Left lung (tissue), 10 donors: ENCODE data around the gene ADAM12. TPM values are rescaled to one million over a fixed set of nuclear protein-coding genes. Genes with fewer than 3 reads are reported as not detected.

Experiments
- ATAC-seq: fragments of 200-7000 bp; cut with Tn5 transposase; one replicate; pipeline ENCODE4 v1.9.1; 2020; ENCODE audit warnings: moderate library complexity
- DNase-seq, 4 donors: peaks; one replicate each; pipeline ENCODE4 v3.0.0-alpha.2; 2013 to 2020
- H3K27ac ChIP-seq, 2 donors: fragments of 200-600 bp; sonication (generic) in 1 of 2; one replicate each; pipeline versions ENCODE4 v1.5.0 to v1.8.0; 2020 to 2021
- H3K27me3 ChIP-seq, 2 donors: fragments of 200-600 bp; sonication (generic) in 1 of 2; one replicate each; pipeline versions ENCODE4 v1.5.0 to v1.8.0; 2020 to 2021
- H3K36me3 ChIP-seq, 2 donors: fragments of 200-600 bp; sonication (generic) in 1 of 2; one replicate each; pipeline versions ENCODE4 v1.5.0 to v1.8.0; 2020 to 2021
- H3K4me1 ChIP-seq, 2 donors: fragments of 200-600 bp; one replicate each; pipeline ENCODE4 v1.8.0; 2021
- H3K4me3 ChIP-seq, 2 donors: fragments of 200-600 bp; sonication (generic) in 1 of 2; one replicate each; pipeline versions ENCODE4 v1.5.0 to v1.8.0; 2020 to 2021; ENCODE audit warnings: mild to moderate bottlenecking in 1 of 2
- H3K9me3 ChIP-seq, 2 donors: fragments of 200-600 bp; sonication (generic) in 1 of 2; one replicate each; pipeline versions ENCODE4 v1.5.0 to v1.8.0; 2020 to 2021
- intact Hi-C, 2 donors: fragments of 100-400 bp; cut with DNase I; formaldehyde crosslinking; loops; one replicate each; pipeline versions ENCODE4 v1.11.2 to v1.14.2; 2022
- polyA plus RNA-seq, 6 donors: library from polyadenylated mRNA; unstranded; fragments of 120-200 nt; gene quantifications; one replicate each; pipeline ENCODE4 v1.2.1, GENCODE V29; 2013; ENCODE audit not compliant: insufficient read length in 6 of 6
- total RNA-seq, 2 donors: library from RNA; stranded (reverse); fragmentation: NEBNext Ultra II Directional; extraction: Animal tissue kit (Norgen Biotek cat#: 25700); gene quantifications; one replicate each; pipeline ENCODE4 v1.2.1, GENCODE V29; 2021
- TF ChIP-seq, protein P1 (sequence below), 2 donors: fragments of 200-600 bp; sonication (generic) in 1 of 2; IDR thresholded peaks; one replicate each; pipeline versions ENCODE4 v1.5.0 to v1.8.0; 2021; ENCODE audit warnings: antibody characterized with exemption in 2 of 2
- donor health status: DM: no; HTN: yes; CAD: no.
- donor health status: DM: no; HTN: no; CAD: no.

The ADAM12 gene
- total and polyA plus RNA-seq, 8 donors, result 2.6 to 22.4 (median 10.7) TPM

DNA sequence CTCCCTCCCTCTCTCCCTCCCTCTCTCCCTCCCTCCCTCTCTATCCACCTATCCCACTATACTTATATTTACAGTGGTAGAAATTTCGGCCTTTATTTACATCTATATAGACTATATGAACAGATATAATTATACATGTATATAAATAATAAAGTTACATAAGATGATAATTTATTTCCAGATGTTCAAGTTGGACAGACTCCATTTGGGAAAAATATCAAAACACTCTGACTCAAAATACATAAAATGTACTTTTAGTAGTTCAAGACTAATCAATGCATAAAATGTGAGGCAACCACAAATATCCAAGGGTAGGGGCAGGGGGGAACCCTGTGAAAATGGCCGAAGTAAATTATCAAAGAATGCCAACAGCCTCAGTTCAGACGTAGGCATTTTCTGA is 288.9 kb downstream of the ADAM12 start:
- TF ChIP-seq, protein P1, sequence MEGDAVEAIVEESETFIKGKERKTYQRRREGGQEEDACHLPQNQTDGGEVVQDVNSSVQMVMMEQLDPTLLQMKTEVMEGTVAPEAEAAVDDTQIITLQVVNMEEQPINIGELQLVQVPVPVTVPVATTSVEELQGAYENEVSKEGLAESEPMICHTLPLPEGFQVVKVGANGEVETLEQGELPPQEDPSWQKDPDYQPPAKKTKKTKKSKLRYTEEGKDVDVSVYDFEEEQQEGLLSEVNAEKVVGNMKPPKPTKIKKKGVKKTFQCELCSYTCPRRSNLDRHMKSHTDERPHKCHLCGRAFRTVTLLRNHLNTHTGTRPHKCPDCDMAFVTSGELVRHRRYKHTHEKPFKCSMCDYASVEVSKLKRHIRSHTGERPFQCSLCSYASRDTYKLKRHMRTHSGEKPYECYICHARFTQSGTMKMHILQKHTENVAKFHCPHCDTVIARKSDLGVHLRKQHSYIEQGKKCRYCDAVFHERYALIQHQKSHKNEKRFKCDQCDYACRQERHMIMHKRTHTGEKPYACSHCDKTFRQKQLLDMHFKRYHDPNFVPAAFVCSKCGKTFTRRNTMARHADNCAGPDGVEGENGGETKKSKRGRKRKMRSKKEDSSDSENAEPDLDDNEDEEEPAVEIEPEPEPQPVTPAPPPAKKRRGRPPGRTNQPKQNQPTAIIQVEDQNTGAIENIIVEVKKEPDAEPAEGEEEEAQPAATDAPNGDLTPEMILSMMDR (IDR thresholded peaks at IDR 0.05), result no peak
- DNase-seq (no peak), ATAC-seq (no peak)
- peaks cover 0 to 4% of the 10 kb centered on the region in 2 donors for H3K4me1 ChIP-seq
- intact Hi-C loops, result no loop called here
- H3K9me3 ChIP-seq, result no peaks in the 10 kb centered on the region
- H3K27me3 ChIP-seq, result no peaks in the 10 kb centered on the region
- H3K36me3 ChIP-seq, result no peaks in the 10 kb centered on the region
- H3K4me3 ChIP-seq, result no peak overlapping the region
- H3K27ac ChIP-seq, result no peak overlapping the region

DNA sequence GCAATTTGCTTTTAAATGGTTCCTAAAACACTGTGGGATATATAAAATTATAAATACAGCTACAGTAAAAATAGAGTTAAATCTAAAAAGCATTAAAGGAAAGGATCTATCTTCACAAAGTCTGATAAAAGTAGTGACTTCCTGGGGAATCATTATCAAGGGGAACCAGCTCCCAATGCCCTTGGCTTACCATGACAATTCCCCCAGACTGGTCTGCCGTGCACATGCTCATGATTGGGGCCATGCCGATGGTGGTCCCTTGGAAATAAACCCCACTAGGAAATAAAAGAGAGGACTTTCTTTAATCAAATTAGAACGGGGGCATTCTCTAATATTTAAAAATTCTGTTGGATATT is 290.1 kb downstream of the ADAM12 start:
- Histone ChIP-seq H3K9me3 (no peaks in the 10 kb centered on the region), H3K4me3 (no peak overlapping the region), H3K27ac (no peak overlapping the region), H3K27me3 (no peaks in the 10 kb centered on the region), H3K36me3 (no peaks in the 10 kb centered on the region), H3K4me1 (peaks cover 0 to 4% of the 10 kb centered on the region in 2 donors)
- ATAC-seq, result no peak
- intact Hi-C loops, result no loop called here
- no peak for DNase-seq
- TF ChIP-seq, protein P1 (IDR thresholded peaks at IDR 0.05), result no peak

DNA sequence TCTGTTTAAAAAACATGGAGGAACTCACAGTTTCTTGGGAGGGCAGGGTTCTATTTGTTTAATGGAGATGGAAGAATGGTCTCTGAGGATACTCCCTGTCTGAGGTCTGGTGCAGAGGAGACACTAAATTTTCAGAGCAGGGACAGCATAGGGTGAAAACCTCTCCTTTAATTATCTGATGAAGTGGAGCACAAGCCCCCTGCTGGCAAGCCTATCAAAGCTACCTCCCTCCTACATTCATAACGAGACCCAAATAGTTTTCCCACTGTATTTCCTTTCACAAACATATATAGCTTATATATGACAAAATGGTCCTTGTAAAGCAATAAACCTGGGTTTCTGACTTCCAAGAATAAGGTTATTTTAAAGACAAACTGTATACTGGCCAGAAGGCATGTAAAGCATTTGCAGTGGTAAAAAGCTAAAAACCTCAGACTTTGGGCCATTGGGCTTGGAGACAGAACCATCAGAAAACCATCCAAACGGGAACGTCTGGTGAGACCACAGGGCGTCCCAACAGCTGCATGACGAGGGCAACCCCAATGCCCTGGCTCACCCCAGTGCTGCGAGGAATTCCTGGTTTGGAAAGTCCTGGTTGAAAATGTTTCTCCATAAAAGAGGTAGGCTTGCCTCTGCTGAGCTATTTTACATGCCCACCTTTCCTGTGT is 290.6 kb downstream of the ADAM12 start:
- intact Hi-C loops, result no loop called here
- Histone ChIP-seq H3K27me3 (no peaks in the 10 kb centered on the region), H3K4me3 (no peak overlapping the region), H3K9me3 (no peaks in the 10 kb centered on the region), H3K27ac (no peak overlapping the region), H3K4me1 (peaks cover 0 to 4% of the 10 kb centered on the region in 2 donors), H3K36me3 (no peaks in the 10 kb centered on the region)
- DNase-seq (no peak), ATAC-seq (no peak)
- TF ChIP-seq, protein P1 (IDR thresholded peaks at IDR 0.05), result no peak

DNA sequence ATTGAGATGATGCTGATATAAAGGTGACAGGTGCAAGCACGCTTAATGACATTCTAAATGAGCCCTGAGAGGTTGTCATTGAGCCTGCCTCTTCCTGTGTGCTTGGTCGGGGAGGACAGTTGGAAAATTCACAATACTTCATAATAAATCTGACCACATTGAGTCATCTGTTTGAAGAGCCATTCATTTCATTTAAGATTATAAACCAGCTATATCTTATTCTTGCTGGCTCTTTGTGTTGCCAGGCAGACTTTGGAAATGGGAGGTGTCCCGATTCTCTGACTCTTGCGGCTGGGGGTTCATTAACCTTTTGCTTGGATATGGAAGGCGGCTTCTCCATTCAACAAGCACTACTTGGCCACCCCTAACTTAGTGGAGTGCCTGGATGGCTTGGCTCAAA is 293.7 kb downstream of the ADAM12 start:
- intact Hi-C loops, result no loop called here
- ATAC-seq (no peak), DNase-seq (no peak)
- Histone ChIP-seq H3K36me3 (no peaks in the 10 kb centered on the region), H3K9me3 (no peaks in the 10 kb centered on the region), H3K4me1 (no peaks in the 10 kb centered on the region), H3K27ac (no peak overlapping the region), H3K4me3 (no peak overlapping the region), H3K27me3 (no peaks in the 10 kb centered on the region)
- TF ChIP-seq, protein P1 (IDR thresholded peaks at IDR 0.05), result no peak

DNA sequence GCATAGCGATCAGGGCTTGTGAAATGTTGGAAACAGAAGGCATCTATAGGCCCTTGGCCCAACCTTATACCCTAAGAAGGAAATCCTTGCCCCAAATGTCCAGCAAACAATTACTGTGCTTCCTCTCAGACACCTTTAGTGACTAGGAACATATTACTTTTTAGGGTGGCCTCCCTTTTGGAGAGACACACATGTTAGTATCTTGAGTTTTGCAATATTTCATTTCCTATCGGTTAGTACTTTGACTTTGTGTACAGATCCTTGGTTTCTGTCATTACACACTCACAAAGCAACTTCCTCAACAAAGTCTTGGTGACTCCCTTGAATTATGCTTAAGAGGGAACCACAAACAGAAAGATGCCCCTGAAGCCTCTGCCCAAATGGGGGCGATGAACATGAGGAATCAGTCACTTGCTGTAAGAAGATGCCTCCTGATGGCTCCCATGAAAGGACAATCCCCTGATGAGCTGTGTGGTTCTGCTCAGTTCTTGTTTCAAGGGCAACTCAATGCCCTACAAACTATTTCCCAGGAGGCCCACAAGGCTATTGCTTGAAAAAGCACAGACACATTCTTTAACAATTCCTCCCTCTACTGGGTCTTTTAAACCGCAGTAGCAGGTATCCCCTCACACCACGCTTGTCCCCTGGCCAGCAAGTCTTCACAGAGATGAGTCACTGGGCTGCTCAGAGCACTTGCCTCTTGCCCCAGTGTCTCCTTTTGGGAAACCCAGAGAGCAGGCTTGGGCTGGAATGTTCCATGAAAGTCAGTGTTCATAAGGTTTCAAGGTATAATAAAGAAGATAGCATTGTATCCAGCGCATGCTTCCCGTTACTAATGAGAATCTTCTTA is 295.7 kb downstream of the ADAM12 start:
- Histone ChIP-seq H3K27ac (no peak overlapping the region), H3K9me3 (no peaks in the 10 kb centered on the region), H3K4me3 (no peak overlapping the region), H3K4me1 (no peaks in the 10 kb centered on the region), H3K27me3 (no peaks in the 10 kb centered on the region), H3K36me3 (no peaks in the 10 kb centered on the region)
- TF ChIP-seq, protein P1 (IDR thresholded peaks at IDR 0.05), result no peak
- ATAC-seq (no peak), DNase-seq (no peak)
- intact Hi-C loops, result no loop called here
